IPS-NIHi7 (cell line): ENCODE data around the gene MTA3.
A peak's percentile ranks its signal among the peaks of the same experiment; 100 is the strongest.

Source experiments
- DNase-seq: peaks from one replicate; pipeline ENCODE4 v3.0.0; 2012; ENCODE audit warnings: mixed read lengths; ENCODE audit errors: extremely low spot score

MTA3 gene

DNA sequence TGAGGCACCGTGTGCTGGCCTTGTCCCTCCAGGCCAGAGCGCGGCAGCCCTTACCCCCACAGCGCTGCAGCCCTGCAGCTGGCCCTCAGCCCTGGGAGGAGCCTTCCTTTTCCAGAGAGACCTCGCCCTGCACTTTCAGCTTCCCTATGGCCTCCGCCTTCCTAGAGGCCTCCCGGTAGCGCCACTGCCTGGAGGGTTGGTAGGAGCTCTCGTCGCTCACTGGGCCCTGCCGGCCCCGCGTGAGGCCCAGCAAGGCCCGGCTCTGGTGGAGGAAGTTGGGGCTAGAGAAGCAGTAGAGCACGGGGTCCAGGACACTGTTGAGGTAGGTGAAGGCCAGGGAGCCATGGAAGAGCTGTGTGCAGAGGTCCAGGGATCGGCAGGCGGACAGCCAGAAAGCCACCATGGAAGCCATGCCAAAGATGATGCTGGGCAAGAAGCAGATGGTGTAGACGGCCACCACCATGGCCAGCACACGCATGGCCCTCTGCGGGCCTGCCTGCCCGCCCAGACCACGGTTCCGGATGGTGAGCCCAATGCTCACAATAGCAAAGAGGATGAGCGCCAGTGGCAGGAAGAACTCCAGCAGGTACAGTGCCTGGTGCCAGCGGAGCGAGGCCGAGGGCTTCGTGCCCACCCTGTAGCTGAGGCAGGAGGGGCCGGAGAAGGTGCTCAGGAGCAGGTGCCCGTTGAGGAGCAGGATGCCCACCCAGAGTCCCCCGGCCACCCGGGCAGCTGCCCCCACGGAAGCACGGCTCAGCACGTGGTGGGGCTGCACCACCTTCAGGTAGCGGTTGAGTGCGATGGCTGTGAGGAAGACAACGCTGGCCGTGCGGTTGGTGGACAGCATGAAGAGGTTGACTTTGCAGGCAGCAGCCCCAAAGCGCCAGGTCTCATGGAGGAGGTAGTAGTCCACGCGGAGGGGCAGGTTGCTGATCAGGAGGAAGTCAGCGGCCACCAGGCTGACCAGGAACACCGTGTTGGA lies 194.7 kb downstream of the MTA3 start:
- DNase-seq = no peak

GRCh38 chr2:42764096-42764495 lies 195.7 kb downstream of the MTA3 start, which contains the start of gene OXER1:
Gene OXER1 (minus strand): TSS chr2:42764135. CDS start chr2:42764062, 73 bp downstream.
- DNase-seq = no peak

DNA sequence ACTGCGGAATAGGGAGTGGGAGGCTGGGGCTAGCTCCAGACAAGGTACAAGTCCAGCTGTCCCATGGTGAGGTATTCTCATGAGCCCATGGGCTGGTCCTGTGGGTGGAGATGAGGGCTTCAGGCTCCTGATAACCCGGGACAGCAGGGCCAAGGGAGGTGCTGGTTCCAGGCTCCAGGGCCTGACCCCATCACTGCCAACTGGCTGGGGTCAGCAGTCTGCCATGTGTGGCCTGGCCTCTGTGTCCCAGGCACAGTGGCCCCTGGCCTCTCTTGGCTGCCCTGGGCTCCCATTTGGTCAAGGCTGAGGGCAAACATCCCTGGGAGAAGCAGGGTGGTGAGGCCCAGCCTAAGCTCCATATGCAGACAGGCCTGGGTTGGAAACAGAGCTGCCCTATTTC lies 196.5 kb downstream of the MTA3 start:
- no peak for DNase-seq

GRCh38 chr2:42765686-42766085 lies 197.3 kb downstream of the MTA3 start:
- no peak for DNase-seq

GRCh38 chr2:42767080-42767898 lies 198.9 kb downstream of the MTA3 start:
- DNase-seq = no peak

DNA sequence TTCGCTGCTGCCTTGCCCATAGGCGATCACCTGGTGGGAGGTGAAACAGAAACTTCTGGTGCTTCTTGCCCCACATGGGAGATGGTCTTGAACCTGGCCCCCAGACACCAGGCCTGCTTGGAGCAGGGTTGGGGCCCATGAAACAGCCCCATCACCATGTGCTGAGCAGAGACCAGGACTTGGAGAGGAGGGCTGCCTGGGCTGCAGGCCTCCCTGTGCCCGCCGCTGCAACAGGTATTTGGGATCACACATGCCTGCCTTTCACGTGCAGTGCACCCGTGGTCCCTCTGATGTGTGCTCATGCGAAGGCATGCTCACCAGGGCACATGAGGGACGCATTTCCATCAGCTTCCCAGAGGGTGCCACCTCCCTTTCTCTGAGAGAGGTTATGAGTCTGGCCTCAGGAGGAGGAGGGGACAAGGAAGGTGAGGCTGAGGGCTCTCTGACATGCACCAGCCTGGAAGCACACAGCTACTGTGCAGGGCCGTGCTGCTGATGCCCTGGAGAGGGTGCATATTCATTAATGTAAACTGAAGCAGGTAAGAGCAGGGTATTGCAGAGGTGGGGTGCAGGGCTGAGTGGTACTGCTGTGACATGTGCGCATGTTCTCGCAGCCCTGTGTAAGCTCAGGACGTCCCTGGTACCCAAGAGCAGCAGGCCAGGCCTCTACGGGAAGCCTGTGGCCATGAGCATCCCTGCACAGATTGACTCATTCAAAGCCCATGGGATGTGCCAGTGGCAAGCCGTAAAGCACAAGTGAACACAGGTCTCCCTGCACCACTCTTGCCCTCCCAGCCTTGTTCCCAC lies 199.7 kb downstream of the MTA3 start:
- no peak for DNase-seq

- no peak for DNase-seq
These were observed 200.3 kb downstream of the MTA3 start for GRCh38 chr2:42768706-42769256.

DNA sequence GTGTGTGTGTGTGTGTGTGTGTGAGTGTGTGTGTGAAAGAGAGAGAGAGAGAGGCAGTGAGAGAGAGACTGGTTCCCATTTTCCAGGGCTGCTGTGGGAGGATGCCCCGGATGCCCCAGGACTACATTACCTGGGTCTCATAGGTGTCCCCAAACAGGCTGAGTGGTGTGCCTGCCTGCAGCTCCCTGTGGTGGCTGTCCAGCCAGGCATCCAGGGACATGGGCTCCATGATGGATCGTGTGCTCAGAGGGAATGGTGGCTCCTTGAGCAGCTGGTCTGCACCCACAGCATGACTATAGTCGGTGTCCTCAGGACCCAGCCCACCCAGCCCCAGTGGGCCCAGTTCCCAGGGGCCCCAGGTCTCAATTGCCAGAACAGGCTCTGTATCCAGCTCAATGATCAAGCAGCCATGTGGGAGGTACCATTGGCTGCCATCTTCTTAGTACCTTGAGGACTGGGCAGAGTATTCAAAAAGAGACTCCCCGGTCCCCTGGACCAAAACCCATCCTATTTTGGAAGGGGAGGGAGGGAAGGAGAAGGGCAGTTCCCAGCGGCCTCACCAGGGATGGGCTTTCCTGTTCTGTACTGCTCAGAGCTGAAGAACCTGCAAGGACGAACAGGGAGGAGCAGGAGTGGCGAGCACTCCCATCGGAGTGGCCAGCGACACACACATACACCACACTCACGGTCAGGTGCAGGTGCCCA lies 201.3 kb downstream of the MTA3 start:
- DNase-seq = no peak

DNA sequence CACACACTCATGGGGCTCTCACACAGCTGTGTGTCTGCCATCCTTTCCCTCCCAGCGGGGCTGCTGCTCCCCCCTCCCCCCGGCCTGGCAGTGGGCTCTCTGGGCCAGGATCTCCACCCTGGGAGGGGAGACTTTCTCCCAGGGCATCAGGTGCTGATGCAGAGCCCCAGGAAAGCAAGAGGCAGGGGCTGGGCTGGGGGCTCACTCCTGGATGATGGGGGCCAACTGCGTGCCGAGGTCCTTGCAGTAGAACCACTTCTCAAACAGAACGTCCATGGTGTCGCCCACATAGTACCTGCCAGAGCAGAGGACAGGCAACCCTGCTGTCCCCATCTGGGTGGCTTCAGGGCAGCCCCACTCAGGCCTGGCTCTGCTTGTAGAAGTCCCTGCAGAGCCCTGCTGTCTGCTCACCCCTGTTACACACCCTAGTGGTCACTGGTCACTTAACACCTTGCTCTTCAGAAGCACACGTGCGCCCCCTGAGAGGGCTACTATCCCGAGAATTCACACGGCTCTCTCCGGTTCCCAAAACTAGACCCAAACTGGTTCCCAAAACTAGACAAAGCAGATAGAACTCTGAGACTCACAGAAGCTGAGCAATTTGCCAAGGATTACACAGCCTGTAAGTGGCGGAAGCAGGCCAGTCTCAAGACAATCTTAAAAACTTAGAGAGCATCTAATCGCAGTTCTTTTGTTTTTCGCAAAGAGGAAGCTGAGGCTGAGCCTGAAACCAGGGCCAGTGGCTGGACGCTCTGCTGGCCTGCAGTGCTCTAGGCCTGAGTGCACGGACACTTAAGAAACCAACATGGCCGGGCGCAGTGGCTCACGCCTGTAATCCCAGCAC lies 202.1 kb downstream of the MTA3 start:
- peak; percentile 94 for DNase-seq

DNA sequence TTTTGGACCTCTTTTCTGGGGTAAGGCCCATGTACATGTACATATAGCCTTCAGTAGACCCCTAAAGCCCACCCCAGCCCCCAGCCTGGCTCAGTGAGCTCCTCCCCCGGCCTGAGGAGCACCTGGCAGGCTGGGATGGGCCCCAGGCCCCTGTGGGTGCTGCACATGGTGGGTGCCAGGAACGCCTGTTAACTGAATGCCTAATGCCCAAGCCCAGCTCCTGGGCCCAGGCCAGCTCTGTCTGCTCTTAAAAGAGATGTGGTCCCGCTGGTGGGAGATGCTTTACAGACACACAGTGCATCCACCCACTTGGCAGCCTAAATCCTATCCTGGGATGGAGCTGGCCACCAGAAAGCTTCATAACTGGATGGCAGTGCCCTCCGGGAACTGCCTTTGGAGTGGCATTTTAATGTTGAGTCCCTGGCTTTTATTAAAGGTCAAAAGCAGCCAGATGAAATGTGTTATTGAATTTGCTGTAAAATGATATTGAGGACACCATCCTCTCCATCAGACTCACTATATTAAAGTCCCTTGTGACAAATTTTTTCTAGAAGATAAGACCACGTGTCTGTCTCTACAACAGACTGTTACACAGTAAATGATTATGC lies 203.2 kb downstream of the MTA3 start:
- DNase-seq = no peak

- no peak for DNase-seq
These were observed 206.8 kb downstream of the MTA3 start for GRCh38 chr2:42775186-42775585.

DNA sequence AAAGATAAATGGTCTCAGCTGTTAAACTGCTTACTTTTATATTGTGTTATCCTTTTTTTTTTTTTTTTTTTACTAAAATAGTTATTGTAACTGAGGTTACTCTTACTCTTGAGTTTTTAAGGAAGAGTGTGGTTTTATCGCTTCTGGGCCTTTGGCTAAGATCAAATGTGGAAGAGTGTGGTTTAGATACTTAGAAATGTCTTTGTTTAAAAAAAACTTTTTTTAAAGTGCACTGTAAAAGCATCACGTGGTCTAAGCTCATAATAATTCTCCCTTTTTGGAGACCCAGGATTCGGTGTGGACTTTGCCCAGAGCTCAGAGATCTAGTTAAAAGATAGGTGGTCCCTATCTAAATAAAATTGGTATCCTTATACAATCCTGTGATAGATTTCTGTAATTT lies 207.4 kb downstream of the MTA3 start:
- DNase-seq = no peak

DNA sequence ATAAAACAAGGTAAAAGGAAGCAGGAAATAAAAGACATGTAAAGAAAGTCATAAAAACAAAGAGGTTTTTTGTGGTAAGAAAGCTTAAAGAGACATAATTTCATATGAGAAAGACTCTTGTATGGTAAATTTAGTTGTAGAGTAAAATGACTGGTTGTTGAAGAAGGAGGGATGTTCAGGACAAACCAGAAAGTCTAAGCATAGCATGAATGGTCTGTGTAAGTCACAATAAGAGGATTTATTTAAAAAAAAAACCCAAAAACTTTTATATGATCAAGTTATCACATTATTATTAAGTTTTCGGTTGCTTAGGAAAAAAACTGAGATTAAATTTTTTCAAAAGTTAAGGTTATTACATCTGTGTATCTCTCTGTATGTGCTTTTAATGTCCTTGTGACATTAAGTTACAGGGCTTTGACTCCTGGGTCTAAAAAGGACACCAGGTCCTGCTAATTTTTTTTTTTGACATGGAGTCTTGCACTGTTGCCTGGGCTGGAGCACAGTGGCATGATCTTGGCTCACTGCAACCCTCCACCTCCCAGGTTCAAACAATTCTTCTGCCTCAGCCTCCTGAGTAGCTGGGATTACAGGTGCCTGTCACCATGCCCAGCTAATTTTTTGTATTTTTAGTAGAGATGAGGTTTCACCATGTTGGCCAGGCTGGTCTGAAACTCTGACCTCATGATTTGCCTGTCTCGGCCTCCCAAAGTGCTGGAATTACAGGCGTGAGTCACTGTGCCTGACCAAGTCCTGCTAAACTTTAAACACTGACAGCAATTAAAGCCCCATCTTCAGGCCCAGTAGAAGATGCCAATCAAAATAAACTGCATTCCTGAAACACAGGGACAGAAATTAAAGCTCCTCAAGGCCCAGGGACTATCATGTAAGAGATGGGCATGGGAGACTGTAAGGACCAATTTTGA lies 209.7 kb downstream of the MTA3 start:
- DNase-seq = no peak

- DNase-seq = no peak
These were observed 212.7 kb downstream of the MTA3 start for GRCh38 chr2:42781181-42781580.

DNA sequence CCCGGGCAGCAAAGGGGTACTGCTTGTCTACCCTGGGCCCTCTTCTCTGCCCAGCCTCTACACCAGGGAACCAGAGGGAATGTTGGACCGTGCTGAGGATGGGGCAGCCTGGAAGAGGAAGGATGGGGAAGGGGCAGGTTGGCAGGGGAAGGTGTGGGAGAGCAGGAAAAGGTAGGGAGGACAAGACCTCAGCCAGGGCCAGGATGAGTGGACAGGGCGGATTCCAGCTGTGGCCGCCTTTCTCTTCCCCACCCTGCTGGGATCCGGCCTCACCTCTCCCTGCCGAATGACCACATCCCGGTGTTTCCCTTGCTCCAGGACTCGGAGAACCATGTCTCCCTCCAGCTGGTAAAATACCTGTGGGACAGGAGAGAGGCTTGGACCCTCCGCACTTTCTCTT lies 215.1 kb downstream of the MTA3 start:
- no peak for DNase-seq

GRCh38 chr2:42784204-42784880 lies 215.9 kb downstream of the MTA3 start:
- DNase-seq = no peak

- no peak for DNase-seq
These were observed 218.3 kb downstream of the MTA3 start for GRCh38 chr2:42786561-42787345.
